BJ (cell line): ENCODE data around the gene CCDC187. TPM values are rescaled to one million over a fixed set of nuclear protein-coding genes. Genes with fewer than 3 reads are reported as not detected.

Experiments used
- CTCF ChIA-PET: fragments of 350-600 bp; formaldehyde crosslinking; extraction: SDS; loops from one replicate; lab custom pipeline; 2021; ENCODE audit warnings: antibody characterized with exemption, inconsistent platforms; lab: Yijun Ruan, JAX
- POLR2A ChIA-PET: fragments of 300-600 bp; sonication (Branson Sonifier 250); formaldehyde crosslinking; extraction: SDS; loops from one replicate; lab custom pipeline; 2021; ENCODE audit warnings: antibody characterized with exemption; lab: Charles Lee
- DNase-seq: peaks from one replicate; pipeline ENCODE4 v3.0.0-alpha.2; 2011; ENCODE audit warnings: low read depth
- H3K27me3 ChIP-seq: 2 replicates; pipeline ENCODE4 v1.6.0; 2011; ENCODE audit warnings: low read length; ENCODE audit not compliant: control insufficient read depth, insufficient read depth
- H3K36me3 ChIP-seq: 2 replicates; pipeline ENCODE4 v1.5.1; 2011; ENCODE audit warnings: low read length; ENCODE audit not compliant: control insufficient read depth, insufficient read depth
- H3K4me3 ChIP-seq: 2 replicates; pipeline ENCODE4 v1.5.1; 2011; ENCODE audit warnings: low read depth, mild to moderate bottlenecking, control low read depth, low read length
- CTCF ChIP-seq: IDR thresholded peaks from 2 replicates; pipeline ENCODE4 v1.5.1; 2011; ENCODE audit warnings: low read depth, mild to moderate bottlenecking, control low read depth, inconsistent platforms, low read length, moderate library complexity; ENCODE audit not compliant: insufficient read depth
- polyA plus RNA-seq: library from polyadenylated mRNA; depleted of rRNA; stranded (reverse); fragments of >200 nt; gene quantifications from 2 replicates; pipeline ENCODE4 v1.2.3, GENCODE V29; 2011

The CCDC187 gene
- polyA plus RNA-seq, 1 experiment, result not detected

DNA sequence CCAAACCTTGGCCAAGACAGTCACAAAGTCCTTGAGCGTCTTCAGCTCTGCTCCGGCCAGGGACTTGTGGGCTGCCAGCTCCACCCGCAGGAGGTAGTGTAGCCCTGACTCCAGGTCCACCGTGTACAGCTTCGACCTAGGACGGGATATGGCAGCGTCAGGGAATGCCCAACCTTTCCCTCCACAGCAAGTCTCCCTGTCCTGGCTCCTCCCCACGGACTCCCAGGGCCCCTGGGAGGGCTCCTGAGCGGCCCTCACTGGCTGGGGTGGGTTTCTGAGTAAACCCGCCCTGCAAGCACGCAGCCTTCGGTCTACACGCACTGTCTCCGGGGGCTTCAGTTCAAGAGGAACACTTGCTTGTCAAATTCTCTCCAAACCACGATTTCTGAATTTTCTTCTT lies 85.2 kb downstream of the CCDC187 start:
- Histone ChIP-seq H3K4me3 (no peak overlapping the region), H3K36me3 (peaks cover 21% of the 10 kb centered on the region), H3K27me3 (no peaks in the 10 kb centered on the region)
- no peak for TF ChIP-seq CTCF
- no peak for DNase-seq
- ChIA-PET CTCF (no interaction called here), POLR2A (no interaction called here)

DNA sequence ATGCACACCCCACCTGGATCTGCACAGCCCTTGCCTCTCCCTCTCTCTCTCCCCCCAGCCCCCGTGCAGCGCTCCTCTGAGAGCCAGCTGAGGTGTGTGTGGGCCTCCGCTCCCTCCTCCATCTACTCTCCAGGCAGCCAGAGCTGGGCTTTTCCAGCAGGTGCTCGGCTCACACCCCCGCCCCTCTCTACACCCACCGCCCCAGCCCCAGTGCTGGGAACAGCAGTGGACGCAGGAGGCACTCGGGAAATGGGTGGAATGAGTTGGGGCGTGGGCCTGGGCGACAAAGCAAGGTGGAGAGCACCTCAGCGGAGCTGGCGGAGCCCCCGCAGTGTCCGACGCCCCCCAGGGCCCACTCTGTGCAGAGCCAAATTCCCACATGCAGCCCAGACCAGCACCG lies 85.6 kb downstream of the CCDC187 start:
- Histone ChIP-seq H3K27me3 (no peaks in the 10 kb centered on the region), H3K36me3 (peaks cover 20% of the 10 kb centered on the region), H3K4me3 (no peak overlapping the region)
- POLR2A ChIA-PET, result no interaction called here
- DNase-seq, result no peak
- CTCF ChIA-PET, result interaction anchor here (1.7 kb wide), 1 partner anchor 9 kb away, joined by 11 read pairs; no protein-coding TSS in a partner anchor
- no peak for TF ChIP-seq CTCF

GRCh38 chr9:136216541-136217244 lies 87.2 kb downstream of the CCDC187 start:
- TF ChIP-seq CTCF, result no peak
- H3K27me3 ChIP-seq, result no peaks in the 10 kb centered on the region
- no peak overlapping the region for H3K4me3 ChIP-seq
- DNase-seq, result no peak
- CTCF ChIA-PET, result interaction anchor here (0.9 to 1.7 kb wide), 4 partner anchors 8 to 67 kb away, joined by 4 to 11 read pairs (median 6); no protein-coding TSS in a partner anchor
- POLR2A ChIA-PET, result no interaction called here
- peaks cover 19% of the 10 kb centered on the region for H3K36me3 ChIP-seq

GRCh38 chr9:136213733-136214132 lies 90.2 kb downstream of the CCDC187 start:
- TF ChIP-seq CTCF, result no peak
- CTCF ChIA-PET, result no interaction called here

DNA sequence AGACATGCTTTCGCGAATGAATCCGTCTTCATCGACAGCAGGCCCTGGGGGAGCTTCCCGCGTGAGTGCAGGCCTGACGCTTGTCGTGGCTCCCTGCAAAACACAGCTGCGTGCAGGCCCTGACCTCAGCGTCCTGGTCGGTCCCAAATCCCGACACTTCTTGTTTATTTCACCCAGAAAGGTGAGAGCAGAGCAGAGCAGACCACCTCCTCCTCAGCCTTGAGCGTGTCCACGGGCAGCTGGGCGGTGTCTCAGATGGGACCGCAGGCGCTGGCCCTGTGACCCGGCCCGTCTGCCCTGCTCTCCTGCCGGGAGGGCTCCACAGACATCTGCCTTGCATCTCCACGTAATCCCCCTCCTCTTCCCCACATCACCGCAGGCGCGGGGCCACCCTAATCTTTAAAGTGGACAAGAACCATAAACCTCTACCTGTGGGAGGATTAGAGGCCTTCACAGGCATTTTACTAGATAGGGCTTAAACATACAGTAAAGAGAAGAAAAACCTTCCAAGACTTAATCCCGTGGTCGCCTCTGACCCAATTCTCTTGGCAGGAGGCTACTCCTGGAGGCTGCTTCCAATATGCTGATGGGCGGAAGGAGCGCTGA lies 91.4 kb downstream of the CCDC187 start:
- H3K27me3 ChIP-seq, result no peaks in the 10 kb centered on the region
- no peak overlapping the region for H3K4me3 ChIP-seq
- CTCF ChIA-PET, result interaction anchor here (1.0 kb wide), 1 partner anchor 14 kb away, joined by 3 read pairs; no protein-coding TSS in a partner anchor
- TF ChIP-seq CTCF, result no peak
- no peak for DNase-seq
- H3K36me3 ChIP-seq, result peaks cover 17% of the 10 kb centered on the region
- POLR2A ChIA-PET, result no interaction called here

More at GRCh38 chr9:136213733-136214132, 90.2 kb downstream of the CCDC187 start:
- Histone ChIP-seq H3K36me3 (peaks cover 20% of the 10 kb centered on the region), H3K27me3 (no peaks in the 10 kb centered on the region), H3K4me3 (no peak overlapping the region)
- no peak for DNase-seq
- POLR2A ChIA-PET, result no interaction called here
